ENCODE data around the gene USP32. TPM values are rescaled to one million over a fixed set of nuclear protein-coding genes. Genes with fewer than 3 reads are reported as not detected.

Gene USP32
- total RNA-seq, 2 experiments from 2014 or later, result 26.5 TPM

DNA sequence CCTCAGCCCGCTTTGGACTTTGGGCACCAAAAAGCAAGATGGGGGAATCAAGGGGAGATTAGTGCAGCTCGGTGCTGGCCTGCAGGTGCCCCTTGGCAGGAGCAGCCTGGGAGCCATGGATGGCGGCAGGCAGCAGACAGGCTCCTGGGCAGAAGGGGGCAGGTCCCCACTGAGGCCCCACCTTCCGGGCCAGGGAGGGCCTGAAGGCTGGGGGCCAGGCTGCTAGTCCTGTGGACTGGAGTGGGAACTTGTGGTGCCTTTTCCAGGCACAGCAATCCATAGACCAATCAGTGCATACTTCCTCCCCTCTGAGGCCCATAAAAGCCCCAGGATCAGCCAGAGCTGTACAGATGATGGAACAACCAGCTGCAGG, 64.0 kb downstream of the USP32 start:
- no peaks in the 10 kb centered on the region for H3K27me3 Mint-ChIP-seq
- no peaks in the 10 kb centered on the region for H3K9me3 Mint-ChIP-seq
- intact Hi-C loops (cut with micrococcal nuclease), result no loop called here
- no peak overlapping the region for H3K4me3 Mint-ChIP-seq
- no peak overlapping the region for H3K27ac Mint-ChIP-seq
- no peaks in the 10 kb centered on the region for H3K4me1 Mint-ChIP-seq (ENCODE audit: low read depth)
- DNase-seq (no peak), ATAC-seq (no peak)
- CTCF ChIA-PET, result no interaction called here
- POLR2A ChIA-PET, result no interaction called here
- TF ChIP-seq, protein P1, sequence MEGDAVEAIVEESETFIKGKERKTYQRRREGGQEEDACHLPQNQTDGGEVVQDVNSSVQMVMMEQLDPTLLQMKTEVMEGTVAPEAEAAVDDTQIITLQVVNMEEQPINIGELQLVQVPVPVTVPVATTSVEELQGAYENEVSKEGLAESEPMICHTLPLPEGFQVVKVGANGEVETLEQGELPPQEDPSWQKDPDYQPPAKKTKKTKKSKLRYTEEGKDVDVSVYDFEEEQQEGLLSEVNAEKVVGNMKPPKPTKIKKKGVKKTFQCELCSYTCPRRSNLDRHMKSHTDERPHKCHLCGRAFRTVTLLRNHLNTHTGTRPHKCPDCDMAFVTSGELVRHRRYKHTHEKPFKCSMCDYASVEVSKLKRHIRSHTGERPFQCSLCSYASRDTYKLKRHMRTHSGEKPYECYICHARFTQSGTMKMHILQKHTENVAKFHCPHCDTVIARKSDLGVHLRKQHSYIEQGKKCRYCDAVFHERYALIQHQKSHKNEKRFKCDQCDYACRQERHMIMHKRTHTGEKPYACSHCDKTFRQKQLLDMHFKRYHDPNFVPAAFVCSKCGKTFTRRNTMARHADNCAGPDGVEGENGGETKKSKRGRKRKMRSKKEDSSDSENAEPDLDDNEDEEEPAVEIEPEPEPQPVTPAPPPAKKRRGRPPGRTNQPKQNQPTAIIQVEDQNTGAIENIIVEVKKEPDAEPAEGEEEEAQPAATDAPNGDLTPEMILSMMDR (IDR thresholded peaks at IDR 0.05), result no peak
- peaks cover 2% of the 10 kb centered on the region for H3K36me3 Mint-ChIP-seq (ENCODE audit: low read depth)

GRCh38 chr17:60327134-60327900, 64.6 kb downstream of the USP32 start:
- DNase-seq, result no peak
- Mint-ChIP-seq H3K9me3 (no peaks in the 10 kb centered on the region), H3K36me3 (ENCODE audit: low read depth) (peaks cover 2% of the 10 kb centered on the region), H3K27me3 (no peaks in the 10 kb centered on the region), H3K4me3 (no peak overlapping the region), H3K4me1 (ENCODE audit: low read depth) (no peaks in the 10 kb centered on the region), H3K27ac (no peak overlapping the region)
- intact Hi-C loops (cut with micrococcal nuclease), result no loop called here
- TF ChIP-seq, protein P1 (IDR thresholded peaks at IDR 0.05), result no peak
- ChIA-PET CTCF (no interaction called here), POLR2A (no interaction called here)
- no peak for ATAC-seq

GRCh38 chr17:60326702-60327101, 65.2 kb downstream of the USP32 start:
- no peak overlapping the region for H3K27ac Mint-ChIP-seq
- H3K9me3 Mint-ChIP-seq, result no peaks in the 10 kb centered on the region
- TF ChIP-seq, protein P1 (IDR thresholded peaks at IDR 0.05), result no peak
- no peak for DNase-seq
- H3K4me3 Mint-ChIP-seq, result no peak overlapping the region
- intact Hi-C loops (cut with micrococcal nuclease), result no loop called here
- peaks cover 3% of the 10 kb centered on the region for H3K4me1 Mint-ChIP-seq (ENCODE audit: low read depth)
- POLR2A ChIA-PET, result no interaction called here
- no peak for ATAC-seq
- H3K27me3 Mint-ChIP-seq, result no peaks in the 10 kb centered on the region
- CTCF ChIA-PET, result no interaction called here
- peaks cover 2% of the 10 kb centered on the region for H3K36me3 Mint-ChIP-seq (ENCODE audit: low read depth)

GRCh38 chr17:60325730-60326524, 66.0 kb downstream of the USP32 start:
- Mint-ChIP-seq H3K27ac (no peak overlapping the region), H3K4me1 (ENCODE audit: low read depth) (peaks cover 8% of the 10 kb centered on the region), H3K27me3 (no peaks in the 10 kb centered on the region), H3K36me3 (ENCODE audit: low read depth) (peaks cover 2% of the 10 kb centered on the region), H3K9me3 (no peaks in the 10 kb centered on the region), H3K4me3 (no peak overlapping the region)
- CTCF ChIA-PET, result no interaction called here
- ATAC-seq, result no peak
- DNase-seq, result no peak
- intact Hi-C loops (cut with micrococcal nuclease), result no loop called here
- TF ChIP-seq, protein P1 (IDR thresholded peaks at IDR 0.05), result no peak
- POLR2A ChIA-PET, result no interaction called here

GRCh38 chr17:60323754-60324153, 68.2 kb downstream of the USP32 start:
- POLR2A ChIA-PET, result interaction anchor here (0.7 kb wide), 1 partner anchor 68 kb away, joined by 3 read pairs; no protein-coding TSS in a partner anchor
- no peak overlapping the region for H3K27ac Mint-ChIP-seq
- ATAC-seq (no peak), DNase-seq (no peak)
- intact Hi-C loops (cut with micrococcal nuclease), result no loop called here
- TF ChIP-seq, protein P1 (IDR thresholded peaks at IDR 0.05), result no peak
- CTCF ChIA-PET, result interaction anchor here (1.0 kb wide), 1 partner anchor 92 kb away, joined by 3 read pairs; no protein-coding TSS in a partner anchor
- H3K4me1 Mint-ChIP-seq (ENCODE audit: low read depth), result peaks cover 8% of the 10 kb centered on the region
- no peak overlapping the region for H3K4me3 Mint-ChIP-seq
- H3K9me3 Mint-ChIP-seq, result no peaks in the 10 kb centered on the region
- H3K36me3 Mint-ChIP-seq (ENCODE audit: low read depth), result no peaks in the 10 kb centered on the region
- H3K27me3 Mint-ChIP-seq, result no peaks in the 10 kb centered on the region

All from activated CD8-positive, alpha-beta T cell treated with anti-CD3 and anti-CD28 coated beads for 36 hours (primary cell).